Right atrium auricular region (tissue), 2 donors: ENCODE results near the gene DNAJB2. TPM values are rescaled to one million over a fixed set of nuclear protein-coding genes. Genes with fewer than 3 reads are reported as not detected.

Experiments
- DNase-seq: peaks from one replicate; pipeline ENCODE4 v3.0.0-alpha.2; 2019; ENCODE audit warnings: low spot score
- H3K27ac ChIP-seq, 2 donors: fragments of 200-600 bp; sonication (generic); 1 replicate in 1 of 2; 2 replicates in 1 of 2; pipeline ENCODE4 v1.5.1; 2016 to 2019
- H3K27me3 ChIP-seq, 2 donors: fragments of 200-600 bp; sonication (generic); one replicate each; pipeline versions ENCODE4 v1.5.1 to v1.6.0; 2017 to 2019
- H3K36me3 ChIP-seq: fragments of 200-600 bp; sonication (generic); one replicate; pipeline ENCODE4 v1.5.1; 2016
- H3K4me1 ChIP-seq, 2 donors: fragments of 200-600 bp; sonication (generic); one replicate each; pipeline versions ENCODE4 v1.5.1 to v1.6.0; 2017 to 2019
- H3K4me3 ChIP-seq, 2 donors: fragments of 200-600 bp; sonication (generic); 1 replicate in 1 of 2; 2 replicates in 1 of 2; pipeline ENCODE4 v1.5.1; 2017 to 2019; ENCODE audit warnings: mild to moderate bottlenecking in 1 of 2, moderate library complexity in 1 of 2
- H3K9me3 ChIP-seq, 2 donors: fragments of 200-600 bp; sonication (generic); one replicate each; pipeline ENCODE4 v1.5.1; 2019
- CTCF ChIP-seq, 2 donors: fragments of 200-600 bp; sonication (generic); IDR thresholded peaks; one replicate each; pipeline ENCODE4 v1.5.1; 2019; ENCODE audit warnings: antibody characterized with exemption in 2 of 2
- total RNA-seq, 2 donors: library from RNA; depleted of rRNA; stranded (reverse); fragments of >200 nt; gene quantifications; one replicate each; pipeline ENCODE4 v1.1.0, GENCODE V29; 2016

Gene DNAJB2
- total RNA-seq, 2 donors from 2014 or later: 33.3 to 38.7 TPM

DNA sequence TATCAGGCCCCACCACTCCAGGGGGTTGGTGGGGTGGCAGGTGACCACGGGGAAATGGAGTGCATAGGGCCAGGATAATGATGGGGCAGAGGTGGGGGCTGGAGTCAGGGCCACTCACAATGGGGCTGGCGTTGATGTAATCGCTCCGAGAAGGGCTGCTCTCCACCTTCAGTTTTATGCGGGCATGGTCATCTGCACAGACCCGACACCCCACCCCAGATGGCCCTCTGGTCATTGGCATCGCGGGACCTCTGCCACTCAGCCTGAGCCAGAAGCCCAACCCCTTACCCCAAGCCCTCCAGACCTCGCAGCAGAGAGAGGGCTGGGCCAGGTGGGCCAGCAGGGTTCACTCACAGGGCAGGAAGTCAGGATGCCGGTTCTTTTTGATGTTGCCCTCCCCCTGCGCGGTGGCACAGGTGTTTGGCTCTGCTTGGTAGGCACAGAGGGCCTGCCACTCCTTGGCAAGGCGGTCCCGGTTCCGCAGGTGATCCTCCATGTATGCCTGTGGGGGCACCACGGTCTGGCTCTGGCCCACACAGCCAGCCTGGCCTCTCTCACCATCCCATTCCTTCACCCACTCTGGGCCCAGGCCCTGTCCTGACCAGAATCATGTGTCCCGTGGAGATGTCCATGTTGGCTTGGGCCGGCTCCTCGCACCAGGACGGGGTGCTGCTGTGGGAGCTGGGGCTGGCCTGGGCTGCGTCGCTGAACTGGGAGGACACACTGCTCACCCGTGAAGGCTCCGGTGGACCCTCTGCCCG is 17.6 kb downstream of the DNAJB2 start:
- Histone ChIP-seq H3K27ac (no peak overlapping the region), H3K36me3 (no peaks in the 10 kb centered on the region), H3K4me1 (peaks cover 0 to 13% of the 10 kb centered on the region in 2 donors), H3K4me3 (no peak overlapping the region), H3K9me3 (no peaks in the 10 kb centered on the region), H3K27me3 (no peaks in the 10 kb centered on the region)
- TF ChIP-seq CTCF (IDR thresholded peaks at IDR 0.05): no peak
- DNase-seq: no peak

GRCh38 chr2:219297766-219298456 is 18.7 kb downstream of the DNAJB2 start:
- H3K4me3 ChIP-seq: no peak overlapping the region
- H3K27ac ChIP-seq: no peak overlapping the region
- no peak for TF ChIP-seq CTCF (IDR thresholded peaks at IDR 0.05)
- H3K4me1 ChIP-seq: peaks cover 0 to 13% of the 10 kb centered on the region in 2 donors
- no peaks in the 10 kb centered on the region for H3K36me3 ChIP-seq
- no peaks in the 10 kb centered on the region for H3K9me3 ChIP-seq
- DNase-seq: no peak
- H3K27me3 ChIP-seq: no peaks in the 10 kb centered on the region

DNA sequence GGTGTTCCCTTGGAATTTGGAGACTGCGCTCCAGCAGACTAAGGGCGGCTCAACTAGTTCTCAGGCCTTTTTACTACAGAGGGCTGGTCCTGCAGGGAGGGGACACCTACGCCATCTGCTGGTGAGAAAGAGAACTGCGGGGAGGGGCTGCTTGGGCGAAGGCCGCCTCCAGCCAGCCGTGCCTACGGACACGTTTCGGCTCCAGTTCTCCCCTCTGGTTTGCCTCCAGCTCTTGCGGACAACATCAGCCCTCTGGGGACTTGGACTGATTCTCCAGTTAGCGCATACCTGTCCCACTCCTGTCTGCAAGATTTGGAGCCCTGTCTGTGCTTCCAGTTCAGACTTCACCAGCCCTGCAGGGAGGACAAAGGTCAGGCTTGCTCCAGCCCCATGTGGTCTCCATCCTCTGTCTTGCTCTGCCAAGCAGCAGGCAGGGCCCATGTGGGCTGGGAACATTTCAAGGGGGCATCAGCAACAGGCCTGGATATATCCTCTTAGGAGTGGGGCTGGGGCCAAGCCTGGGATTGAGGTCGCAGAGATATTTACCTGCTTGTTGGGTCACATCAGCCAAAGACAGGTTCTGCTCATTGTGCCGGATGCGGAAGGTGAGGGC is 19.7 kb downstream of the DNAJB2 start:
- DNase-seq: peak; percentile 88
- Histone ChIP-seq H3K4me1 (peaks cover 0 to 13% of the 10 kb centered on the region in 2 donors), H3K9me3 (no peaks in the 10 kb centered on the region), H3K27me3 (no peaks in the 10 kb centered on the region), H3K36me3 (no peaks in the 10 kb centered on the region), H3K27ac (no peak overlapping the region), H3K4me3 (no peak overlapping the region)
- peak; percentile 96 to 99 for TF ChIP-seq CTCF (IDR thresholded peaks at IDR 0.05)

GRCh38 chr2:219299372-219299760 is 20.2 kb downstream of the DNAJB2 start:
- Histone ChIP-seq H3K27me3 (no peaks in the 10 kb centered on the region), H3K4me3 (no peak overlapping the region), H3K4me1 (peaks cover 0 to 13% of the 10 kb centered on the region in 2 donors), H3K27ac (no peak overlapping the region), H3K36me3 (no peaks in the 10 kb centered on the region), H3K9me3 (no peaks in the 10 kb centered on the region)
- no peak for DNase-seq
- no peak for TF ChIP-seq CTCF (IDR thresholded peaks at IDR 0.05)

- H3K36me3 ChIP-seq: no peaks in the 10 kb centered on the region
- H3K4me1 ChIP-seq: peaks cover 0 to 11% of the 10 kb centered on the region in 2 donors
- H3K4me3 ChIP-seq: no peak overlapping the region
- no peak overlapping the region for H3K27ac ChIP-seq
- no peak for DNase-seq
- no peaks in the 10 kb centered on the region for H3K27me3 ChIP-seq
- TF ChIP-seq CTCF (IDR thresholded peaks at IDR 0.05): no peak
- no peaks in the 10 kb centered on the region for H3K9me3 ChIP-seq
Measured at GRCh38 chr2:219300022-219300421, 20.9 kb downstream of the DNAJB2 start.
